ENCODE results near the gene ARPC1A. TPM values are rescaled to one million over a fixed set of nuclear protein-coding genes. Genes with fewer than 3 reads are reported as not detected.
"Not testable (repeated sequence)": the region's sequence is repeated elsewhere in the genome, so short reads cannot be mapped to it uniquely, and the experiment has no call there.

Gene ARPC1A
- polyA plus RNA-seq, 5 donors, result 89.8 to 108 (median 102) TPM

GRCh38 chr7:99404977-99405320 lies 79.3 kb downstream of the ARPC1A start:
- no peak for DNase-seq

GRCh38 chr7:99406557-99406956 lies 80.9 kb downstream of the ARPC1A start:
- DNase-seq, result no peak

- DNase-seq, result no peak
Measured at GRCh38 chr7:99407872-99408378, 82.2 kb downstream of the ARPC1A start.

GRCh38 chr7:99408379-99409191 lies 82.9 kb downstream of the ARPC1A start, which contains the start of the genes BUD31 and PDAP1:
Gene BUD31, plus strand, starts transcription at chr7:99408969. Its CDS starts 2,124 bp downstream, at chr7:99411093.
Gene PDAP1, minus strand, starts transcription at chr7:99408597. Its CDS starts 49 bp downstream, at chr7:99408548.
- peak; percentile 96 to 98 for DNase-seq

GRCh38 chr7:99409192-99409572 lies 83.5 kb downstream of the ARPC1A start:
- DNase-seq, result no peak

- no peak for DNase-seq
Measured at GRCh38 chr7:99409806-99410205, 84.1 kb downstream of the ARPC1A start.

GRCh38 chr7:99410635-99411034 lies 84.9 kb downstream of the ARPC1A start:
- DNase-seq, result no peak

- DNase-seq, result not testable (repeated sequence)
Measured at GRCh38 chr7:99415513-99416127, 89.9 kb downstream of the ARPC1A start.

Other genes with a start within 250 kb of the ARPC1A start
- gene SMURF1, start 181.8 kb upstream of the ARPC1A start, polyA plus RNA-seq (ENCODE audit: insufficient read depth in 1 of 5, insufficient read length in 5 of 5, low replicate concordance in 1 of 5), result 10 to 100 TPM; 14.5 to 19.1 (median 16.1) TPM
- under 1 TPM in 3 of 5 donors, not detected in 2; 0.06 to 0.18 (median 0.14) TPM for gene KPNA7, start 117.8 kb upstream of the ARPC1A start, polyA plus RNA-seq (ENCODE audit: insufficient read depth in 1 of 5, insufficient read length in 5 of 5, low replicate concordance in 1 of 5)
- under 1 TPM; 0.04 to 0.17 (median 0.07) TPM for gene MYH16, start 53.1 kb upstream of the ARPC1A start, polyA plus RNA-seq (ENCODE audit: insufficient read depth in 1 of 5, insufficient read length in 5 of 5, low replicate concordance in 1 of 5)
- gene ARPC1B, start 48.8 kb downstream of the ARPC1A start, polyA plus RNA-seq (ENCODE audit: insufficient read depth in 1 of 5, insufficient read length in 5 of 5, low replicate concordance in 1 of 5), result 10 to 100 TPM; 37.4 to 63.7 (median 41.3) TPM
- gene PDAP1, start 82.7 kb downstream of the ARPC1A start, polyA plus RNA-seq (ENCODE audit: insufficient read depth in 1 of 5, insufficient read length in 5 of 5, low replicate concordance in 1 of 5), result 100 to 1,000 TPM; 109 to 166 (median 135) TPM
- 100 to 1,000 TPM in 3 of 5 donors, 10 to 100 TPM in 2; 95.0 to 109 (median 101) TPM for gene BUD31, start 83.1 kb downstream of the ARPC1A start, polyA plus RNA-seq (ENCODE audit: insufficient read depth in 1 of 5, insufficient read length in 5 of 5, low replicate concordance in 1 of 5)
- 1 to 10 TPM; 4.3 to 8.0 (median 6.2) TPM for gene PTCD1, start 112.9 kb downstream of the ARPC1A start, polyA plus RNA-seq (ENCODE audit: insufficient read depth in 1 of 5, insufficient read length in 5 of 5, low replicate concordance in 1 of 5)
- gene CPSF4, start 113.0 kb downstream of the ARPC1A start, polyA plus RNA-seq (ENCODE audit: insufficient read depth in 1 of 5, insufficient read length in 5 of 5, low replicate concordance in 1 of 5), result 10 to 100 TPM; 32.2 to 41.6 (median 35.5) TPM
- gene ATP5MF, start 140.3 kb downstream of the ARPC1A start, polyA plus RNA-seq (ENCODE audit: insufficient read depth in 1 of 5, insufficient read length in 5 of 5, low replicate concordance in 1 of 5), result 100 to 1,000 TPM; 290 to 437 (median 312) TPM
- 10 to 100 TPM; 40.8 to 56.5 (median 44.9) TPM for gene ZNF789, start 147.0 kb downstream of the ARPC1A start, polyA plus RNA-seq (ENCODE audit: insufficient read depth in 1 of 5, insufficient read length in 5 of 5, low replicate concordance in 1 of 5)
- 10 to 100 TPM; 14.6 to 18.4 (median 15.6) TPM for gene ZNF394, start 174.4 kb downstream of the ARPC1A start, polyA plus RNA-seq (ENCODE audit: insufficient read depth in 1 of 5, insufficient read length in 5 of 5, low replicate concordance in 1 of 5)
- 10 to 100 TPM; 11.9 to 16.6 (median 15.8) TPM for gene ZKSCAN5, start 178.8 kb downstream of the ARPC1A start, polyA plus RNA-seq (ENCODE audit: insufficient read depth in 1 of 5, insufficient read length in 5 of 5, low replicate concordance in 1 of 5)
- 10 to 100 TPM; 12.8 to 20.0 (median 14.6) TPM for gene FAM200A, start 226.2 kb downstream of the ARPC1A start, polyA plus RNA-seq (ENCODE audit: insufficient read depth in 1 of 5, insufficient read length in 5 of 5, low replicate concordance in 1 of 5)
- gene ZNF655, start 232.7 kb downstream of the ARPC1A start, polyA plus RNA-seq (ENCODE audit: insufficient read depth in 1 of 5, insufficient read length in 5 of 5, low replicate concordance in 1 of 5), result 100 to 1,000 TPM in 1 of 5 donors, 10 to 100 TPM in 4; 56.1 to 106 (median 94.2) TPM

Data from right lung (tissue), 5 donors.